ENCODE data around the gene CPNE7. TPM values are rescaled to one million over a fixed set of nuclear protein-coding genes. Genes with fewer than 3 reads are reported as not detected.

CPNE7 gene
- total and polyA plus RNA-seq, 10 of the 15 experiments (the other 5 are each of a cell fraction or from before 2014, with no cell fraction given) = 0.29 to 46.9 (median 17.5) TPM

- Histone ChIP-seq H3K9me3 (replicated peaks; ENCODE audit: control insufficient read depth, insufficient read depth, low read length) (no peaks in the 10 kb centered on the region), H3K9ac (ENCODE audit: control insufficient read depth, insufficient read depth, low read length) (no peak overlapping the region), H3K4me1 (ENCODE audit: control insufficient read depth, insufficient read depth, low read length) (no peaks in the 10 kb centered on the region), H3K4me2 (ENCODE audit: control insufficient read depth, insufficient read depth) (no peak overlapping the region), H2AFZ (ENCODE audit: control insufficient read depth, low read depth, low read length) (no peak overlapping the region), H3K27me3 (replicated peaks in 1 of 2; ENCODE audit: control insufficient read depth in 2 of 2, insufficient read depth in 2 of 2, low read length in 1 of 2) (no peaks in the 10 kb centered on the region), H3K79me2 (ENCODE audit: control insufficient read depth, insufficient read depth, low read length) (no peaks in the 10 kb centered on the region), H3K4me3 (no peak overlapping the region), H3K27ac (ENCODE audit: control insufficient read depth, insufficient read depth) (no peak overlapping the region), H3K36me3 (ENCODE audit: control insufficient read depth in 2 of 2, insufficient read depth in 2 of 2, low read length in 1 of 2) (no peaks in the 10 kb centered on the region), H4K20me1 (ENCODE audit: control insufficient read depth, insufficient read depth) (no peaks in the 10 kb centered on the region)
- 53% methylated on average over 17 of the region's 17 CpGs for WGBS (ENCODE audit: insufficient coverage, insufficient replicate concordance, low lambda C conversion rate, missing lambda C conversion rate)
- FAIRE-seq (no peak), ATAC-seq (peak; percentile 76), DNase-seq (ENCODE audit: low read depth, low spot score) (no peak)
- RAD21 ChIA-PET (ENCODE audit: unreplicated experiment) = no interaction called here
- CTCF ChIA-PET = interaction anchor here (1.0 to 1.7 kb wide), 4 partner anchors 17 to 250 kb away, joined by 4 to 6 read pairs (median 5); no protein-coding TSS in a partner anchor
- POLR2A ChIA-PET = no interaction called here
- TF ChIP-seq SMC3 (IDR thresholded peaks at IDR 0.05; ENCODE audit: borderline replicate concordance, low read length) (peak; percentile 26; the same call in 1 of the 2 replicates), CBX3 (IDR thresholded peaks at IDR 0.05; ENCODE audit: borderline replicate concordance, low read depth) (no peak), CTCF (IDR thresholded peaks at IDR 0.05 in 2 of 3, conservative IDR thresholded peaks at IDR 0.05 in 1 of 3; ENCODE audit: control insufficient read depth in 2 of 3, extremely low read depth in 1 of 3, insufficient read depth in 1 of 3, low read depth in 3 of 3, low read length in 3 of 3) (peak; percentile 39 to 73 (median 53)), BMI1 (IDR thresholded peaks at IDR 0.05; ENCODE audit: borderline replicate concordance) (no peak), EP300 (IDR thresholded peaks at IDR 0.05; ENCODE audit: borderline replicate concordance in 1 of 2, control insufficient read depth in 1 of 2, low read depth in 2 of 2, low read length in 2 of 2) (no peak), SUZ12 (IDR thresholded peaks at IDR 0.05; ENCODE audit: unreplicated experiment) (no peak), RAD21 (IDR thresholded peaks at IDR 0.05; ENCODE audit: insufficient read depth, low read depth, low read length) (0 out of 2 replicates have a peak, but pooled peaks have one; percentile 23)
- intact Hi-C loops (cut with micrococcal nuclease; ENCODE audit: unreplicated experiment) (no loop called here), in situ Hi-C loops (cut with MboI) (no loop called here)
- BruUV-seq (replicated peaks) = no TSS peak
- SMC1A ChIA-PET (ENCODE audit: uncharacterized antibody, unreplicated experiment) = interaction anchor here (1.3 kb wide), 1 partner anchor 85 kb away, joined by 3 read pairs; no protein-coding TSS in a partner anchor
These were observed 40.1 kb downstream of the CPNE7 start for GRCh38 chr16:89615596-89616090.

Measured in GM12878 (cell line).